ENCODE measurements around the gene POP5.

POP5 gene

DNA sequence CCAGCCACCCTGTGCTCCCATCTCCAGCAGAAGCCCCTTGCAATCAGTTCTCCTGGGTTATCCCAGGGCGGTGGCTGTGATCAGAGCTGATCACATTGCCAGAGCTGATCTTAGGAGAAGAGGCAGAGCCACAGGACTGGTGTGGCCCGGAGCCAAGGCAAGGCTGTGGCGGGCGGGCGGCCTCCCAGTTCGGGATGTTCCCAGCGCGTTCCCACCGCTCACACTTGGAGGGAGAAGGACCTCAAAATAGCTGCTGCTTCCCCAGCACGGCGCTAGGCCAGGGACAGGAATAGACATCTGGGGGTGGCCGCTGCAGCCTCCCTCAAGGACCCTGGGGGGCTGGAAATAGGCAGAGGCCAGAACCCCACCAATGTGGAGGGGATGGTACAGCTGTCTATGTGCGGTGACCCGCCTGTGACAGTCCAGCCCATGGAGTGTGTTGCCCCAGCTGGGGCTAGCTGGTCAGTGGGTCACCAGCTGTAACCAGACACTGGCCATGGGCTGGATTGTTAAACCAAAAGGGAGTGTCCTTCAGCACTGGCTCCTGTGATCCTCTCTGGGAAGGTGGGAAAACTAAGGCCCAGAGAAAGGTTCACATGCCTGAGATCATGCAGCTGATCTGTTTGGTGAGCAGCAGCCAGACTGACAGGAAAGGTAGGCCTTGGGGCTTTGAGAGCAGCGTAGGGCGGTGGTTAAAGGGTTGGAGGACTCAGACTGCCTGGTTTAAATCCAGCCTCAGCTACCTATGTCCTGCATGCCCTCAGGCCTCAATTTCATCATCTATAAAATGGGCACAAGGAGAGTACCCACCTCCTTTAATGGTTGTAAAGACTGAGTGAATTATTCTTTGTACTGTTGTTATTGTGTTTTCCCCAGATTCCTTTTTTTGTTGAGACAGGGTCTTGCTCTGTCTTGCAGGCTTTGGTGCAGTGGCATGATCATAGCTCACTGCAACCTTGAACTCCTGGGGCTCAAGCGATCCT lies 8.0 kb upstream of the POP5 start:
- DNase-seq: no peak

DNA sequence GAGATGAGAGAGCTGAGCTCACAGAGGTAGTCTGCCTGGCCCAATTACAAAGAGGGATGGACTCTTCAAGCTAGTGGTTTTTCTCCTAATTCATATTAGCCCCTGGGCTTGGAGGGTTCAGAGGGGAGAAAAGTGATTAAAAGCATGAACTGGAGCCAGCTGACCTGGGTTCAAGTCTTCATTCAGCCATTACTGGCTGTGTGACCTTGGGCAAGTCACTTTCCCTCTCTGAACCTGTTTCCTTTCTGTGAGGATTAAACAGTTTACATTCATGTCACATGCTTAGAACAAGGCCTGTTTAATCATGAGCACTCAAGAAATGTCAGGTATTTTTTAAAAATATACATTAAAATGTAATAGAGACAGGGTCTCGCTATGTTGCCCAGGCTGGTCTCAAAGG lies 7.2 kb upstream of the POP5 start:
- no peak for DNase-seq

DNA sequence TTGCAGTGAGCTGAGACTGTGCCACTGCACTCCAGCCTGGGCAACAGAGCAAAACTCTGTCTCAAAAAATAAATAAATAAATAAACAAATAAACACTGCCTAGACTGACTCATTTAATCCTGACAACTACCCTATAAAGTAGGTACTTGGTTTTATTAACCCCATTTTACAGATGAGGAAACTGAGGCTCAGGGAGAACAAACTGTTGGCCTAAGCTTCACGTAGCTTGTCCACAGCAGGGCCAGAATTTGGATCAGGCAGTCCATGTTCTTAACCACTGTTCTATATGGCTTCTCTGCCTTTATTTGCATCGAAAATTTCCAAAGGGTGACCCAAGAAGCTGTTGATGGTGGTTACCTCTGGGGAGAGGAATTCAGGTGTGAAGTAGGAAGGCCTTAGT lies 5.7 kb upstream of the POP5 start:
- no peak for DNase-seq

DNA sequence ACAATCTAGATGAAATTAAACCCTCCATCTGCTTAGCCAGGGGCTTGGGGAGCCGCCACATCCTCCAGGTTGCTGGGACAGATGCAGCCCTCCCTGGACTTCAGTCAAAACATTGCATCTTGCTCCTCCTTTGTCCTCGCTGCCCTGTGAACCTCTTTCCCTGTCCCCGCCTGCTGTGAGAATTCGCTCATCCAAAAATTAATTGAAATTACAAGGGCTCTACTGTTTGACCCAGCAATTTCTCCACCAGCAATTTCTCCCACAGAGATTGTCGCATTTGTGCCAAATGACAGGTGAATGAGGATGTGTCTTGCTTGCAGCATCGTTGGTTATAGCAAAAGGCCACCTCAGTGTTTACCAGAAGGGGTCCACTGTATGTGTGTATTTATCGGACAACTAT lies 5.0 kb upstream of the POP5 start:
- DNase-seq: no peak

DNA sequence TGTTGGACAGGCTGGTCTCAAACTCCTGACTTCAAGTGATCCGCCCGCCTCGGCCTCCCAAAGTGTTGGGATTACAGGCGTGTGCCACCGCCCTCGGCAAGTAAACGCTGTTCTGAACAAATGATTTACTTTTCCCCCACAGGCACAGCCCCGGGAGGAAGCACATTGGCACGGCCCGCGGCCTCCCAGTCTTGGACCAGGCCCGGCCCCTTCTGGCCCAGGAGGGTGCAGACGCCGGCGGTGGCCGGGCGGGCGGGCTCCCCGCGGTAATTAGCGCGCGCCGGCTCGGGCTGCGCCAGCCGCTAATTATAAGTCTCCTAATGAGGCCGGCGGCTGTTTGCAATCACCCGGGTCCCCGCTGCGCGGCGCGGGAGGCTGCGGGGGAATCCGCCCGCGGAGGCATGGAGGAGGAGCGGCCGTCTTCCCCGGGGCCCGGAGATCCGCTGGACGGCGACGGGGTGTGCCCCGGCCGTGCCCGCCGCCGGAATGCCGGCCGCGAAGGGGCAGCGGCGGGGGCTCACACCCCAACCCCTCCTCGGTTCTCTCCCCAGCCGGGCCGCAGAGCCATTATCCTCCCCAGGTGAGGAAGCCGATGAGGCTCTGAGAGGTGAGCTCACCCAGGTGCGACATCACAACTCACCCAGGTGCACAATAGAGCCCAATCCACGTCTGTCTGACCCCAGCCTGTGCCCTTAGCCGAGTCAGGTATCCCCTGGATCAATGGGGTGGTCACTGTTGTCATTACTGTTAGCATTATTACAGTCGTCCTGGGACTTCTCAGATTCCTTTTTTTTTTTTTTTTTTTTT lies 3.3 kb upstream of the POP5 start:
- DNase-seq: peak; percentile 36

DNA sequence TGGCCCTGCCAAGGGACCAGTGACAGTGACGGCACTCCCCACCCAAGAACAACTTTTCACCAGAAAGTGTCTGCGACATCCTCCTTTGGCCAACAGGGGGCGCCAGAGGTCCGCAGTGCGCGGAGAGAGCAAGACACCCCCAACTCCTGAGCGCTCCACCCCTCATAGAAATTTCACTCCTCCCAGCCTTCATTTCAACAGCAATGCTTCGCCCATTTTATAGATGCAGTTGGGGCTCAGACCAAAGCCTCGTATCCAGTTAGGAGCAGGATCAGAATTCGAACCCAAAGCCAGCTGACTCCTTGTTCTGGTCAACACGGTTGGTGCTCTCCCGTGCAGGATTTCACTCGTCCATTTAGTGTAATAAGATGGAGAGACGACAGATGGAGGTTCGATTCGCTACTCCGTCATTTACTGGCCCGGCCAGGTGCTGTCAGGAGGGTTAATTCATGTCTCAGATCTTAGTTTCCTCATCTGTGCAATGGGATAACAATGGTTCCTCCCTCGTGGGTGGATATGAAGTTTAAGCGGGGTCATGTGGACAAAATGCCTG lies 2.4 kb upstream of the POP5 start:
- peak; percentile 71 for DNase-seq

DNA sequence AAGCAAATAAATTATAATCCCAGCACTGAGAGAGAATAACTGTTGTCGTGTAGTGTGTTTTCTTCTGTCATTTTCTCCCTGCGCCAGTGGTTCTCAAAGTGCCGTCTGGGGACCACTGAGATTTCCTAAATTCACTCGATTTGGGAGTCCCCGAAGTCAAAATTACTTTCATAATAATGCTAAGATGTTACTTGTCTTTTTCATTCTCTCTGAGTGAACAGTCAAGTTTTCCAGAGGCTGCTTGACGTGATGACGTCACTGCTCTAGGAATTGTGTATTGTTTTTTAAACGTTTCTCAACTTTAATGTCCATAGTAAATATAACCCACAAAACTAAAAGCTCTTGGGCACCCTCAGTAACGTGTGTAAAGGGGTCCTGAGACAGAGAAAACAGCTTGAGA lies 796 bp upstream of the POP5 start:
- no peak for DNase-seq

DNA sequence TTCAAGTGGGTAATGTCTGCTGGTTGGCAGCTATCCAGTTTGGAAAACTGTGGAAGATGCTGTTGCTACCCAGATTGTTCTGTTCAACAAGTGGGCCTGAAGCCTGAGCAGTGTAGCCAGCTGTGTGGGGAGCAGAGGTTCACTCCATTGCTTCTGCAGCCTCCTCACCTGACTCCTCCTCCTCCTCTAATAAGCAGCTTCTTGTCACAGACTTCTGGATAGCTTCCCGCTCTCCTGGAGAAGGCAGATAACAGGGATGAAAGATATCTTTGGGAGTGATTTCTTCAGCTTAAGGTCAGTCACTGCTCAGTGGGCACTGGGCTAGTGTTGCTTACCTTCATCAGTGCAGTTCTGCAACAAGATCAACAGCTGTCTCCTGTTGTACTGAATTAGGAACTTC lies 2.0 kb downstream of the POP5 start:
- no peak for DNase-seq

DNA sequence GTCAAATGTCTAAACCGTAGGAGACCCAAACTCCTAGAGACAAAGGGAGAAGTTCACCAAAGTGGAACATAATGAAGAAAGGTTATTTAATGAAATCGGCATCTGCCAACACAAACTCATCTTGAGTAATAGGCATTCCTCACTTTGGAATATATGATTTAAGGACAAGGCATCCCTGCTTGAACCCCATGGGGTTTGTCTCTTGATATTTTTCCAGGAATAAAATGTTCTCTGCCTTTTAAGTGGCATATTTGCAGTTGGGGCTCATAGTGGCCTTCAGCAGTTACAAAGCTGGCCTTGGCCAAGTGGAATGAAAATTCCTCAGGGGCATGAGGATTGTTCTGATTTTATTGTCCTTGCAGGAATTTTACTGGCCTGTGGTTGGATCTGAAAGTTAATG lies 7.1 kb downstream of the POP5 start:
- DNase-seq: no peak

DNA sequence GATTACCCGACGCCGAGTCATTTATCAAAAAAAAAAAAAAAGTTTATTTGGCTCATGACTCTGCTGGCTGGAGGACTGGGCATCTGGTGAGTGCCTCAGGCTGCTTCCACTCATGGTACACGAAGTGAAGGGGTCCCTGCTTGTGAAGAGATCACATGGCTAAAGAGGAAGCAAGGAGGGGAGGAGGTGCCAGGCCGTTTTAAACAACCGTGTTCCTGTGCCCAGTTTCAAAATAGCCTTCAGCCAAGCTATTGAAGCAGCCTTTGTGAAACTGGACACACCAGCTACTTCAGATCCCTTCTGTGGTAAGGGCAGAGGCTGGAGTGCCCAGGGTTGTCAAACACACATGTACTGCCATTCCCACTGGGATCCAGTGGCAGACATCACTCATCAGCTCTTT lies 7.6 kb downstream of the POP5 start:
- no peak for DNase-seq

DNA sequence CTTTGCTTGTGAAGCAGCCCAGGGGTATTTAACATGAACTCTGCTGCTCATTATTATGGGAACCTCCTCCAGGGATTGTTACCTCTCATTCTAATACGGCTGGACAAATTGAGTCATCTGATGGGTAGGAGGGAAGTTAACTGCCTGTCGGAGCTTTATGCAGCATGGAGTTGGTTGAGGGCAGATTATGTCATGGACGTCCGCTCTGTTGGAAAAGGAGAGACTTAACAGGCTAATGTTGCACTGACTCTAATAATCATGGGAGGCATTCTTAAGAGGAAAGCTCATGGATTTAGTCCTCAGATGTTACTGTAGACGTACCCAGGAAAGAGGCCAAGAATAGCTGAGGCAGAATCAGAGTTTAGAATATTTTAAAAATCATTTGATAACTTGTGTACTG lies 9.9 kb downstream of the POP5 start:
- no peak for DNase-seq

DNA sequence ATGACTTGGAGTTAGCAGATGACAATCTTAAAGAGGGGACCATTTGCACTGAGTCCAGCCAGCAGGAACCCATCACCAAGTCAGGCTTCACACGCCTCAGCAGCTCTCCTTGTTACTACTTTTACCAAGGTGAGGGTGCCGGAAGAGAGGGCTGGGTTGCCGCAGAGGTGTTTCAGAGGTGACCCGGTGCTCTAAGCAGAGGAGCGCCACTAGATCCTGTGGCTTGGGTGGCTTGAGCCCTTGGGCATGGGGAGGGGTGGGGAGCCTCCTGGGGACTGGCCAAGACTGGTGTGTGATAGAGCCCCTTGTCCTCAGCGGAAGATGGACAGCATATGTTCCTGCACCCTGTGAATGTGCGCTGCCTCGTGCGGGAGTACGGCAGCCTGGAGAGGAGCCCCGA lies 17.7 kb downstream of the POP5 start:
- no peak for DNase-seq

DNA sequence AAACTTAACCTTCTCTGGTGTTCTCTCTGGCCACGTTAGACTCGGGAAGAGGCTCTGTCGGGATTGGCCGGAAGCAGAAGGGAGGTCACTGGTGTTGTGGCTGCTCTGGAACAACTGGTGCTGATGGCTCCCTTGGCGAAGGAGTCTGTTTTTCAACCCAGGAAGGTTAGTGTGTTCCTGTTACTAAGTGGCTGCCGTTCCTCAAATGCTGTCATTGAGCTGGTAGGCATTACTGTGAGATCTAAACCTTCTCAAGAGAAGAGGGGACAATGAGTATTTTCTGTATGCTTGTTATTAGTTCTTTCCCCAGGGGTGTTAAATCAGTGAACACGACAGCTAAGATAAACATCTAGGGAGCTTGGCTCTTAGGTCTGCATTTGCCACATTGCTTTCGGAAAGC lies 18.3 kb downstream of the POP5 start:
- no peak for DNase-seq

DNA sequence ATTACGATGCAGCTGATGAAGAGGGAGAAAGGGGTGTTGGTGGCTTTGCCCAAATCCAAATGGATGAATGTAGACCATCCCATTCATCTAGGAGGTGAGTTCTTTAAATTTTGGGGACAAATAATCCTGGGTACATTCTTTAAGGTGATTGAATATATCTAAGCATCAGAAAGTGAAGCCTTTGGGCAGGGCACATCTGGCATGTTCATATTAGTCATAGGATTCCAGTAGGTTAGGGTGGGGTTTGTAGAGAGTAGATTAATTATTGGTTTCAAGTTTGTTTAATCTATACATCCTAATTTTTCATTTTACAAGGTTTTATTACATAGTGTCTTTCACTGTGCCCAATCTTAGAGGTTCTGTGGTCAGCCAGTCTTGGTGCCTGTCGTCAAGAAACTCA lies 23.6 kb downstream of the POP5 start:
- no peak for DNase-seq

DNA sequence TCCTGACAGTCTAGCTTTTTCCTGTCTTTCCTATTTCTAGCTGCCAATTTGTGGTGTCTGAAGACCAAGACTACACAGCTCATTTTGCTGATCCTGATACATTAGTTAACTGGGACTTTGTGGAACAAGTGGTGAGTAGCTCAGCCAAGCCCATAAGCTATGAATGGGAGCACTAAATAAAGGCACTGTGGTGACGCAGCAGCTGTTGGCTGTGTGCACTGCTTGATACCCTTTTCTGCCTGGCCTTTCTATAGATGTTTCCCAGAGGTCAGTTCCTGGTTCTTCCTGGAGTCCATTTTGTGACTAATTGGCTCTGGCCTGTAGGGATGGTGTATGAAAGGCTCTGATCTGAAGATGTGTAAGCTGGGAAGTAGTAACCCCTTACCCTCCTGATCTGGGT lies 26.5 kb downstream of the POP5 start:
- no peak for DNase-seq

DNA sequence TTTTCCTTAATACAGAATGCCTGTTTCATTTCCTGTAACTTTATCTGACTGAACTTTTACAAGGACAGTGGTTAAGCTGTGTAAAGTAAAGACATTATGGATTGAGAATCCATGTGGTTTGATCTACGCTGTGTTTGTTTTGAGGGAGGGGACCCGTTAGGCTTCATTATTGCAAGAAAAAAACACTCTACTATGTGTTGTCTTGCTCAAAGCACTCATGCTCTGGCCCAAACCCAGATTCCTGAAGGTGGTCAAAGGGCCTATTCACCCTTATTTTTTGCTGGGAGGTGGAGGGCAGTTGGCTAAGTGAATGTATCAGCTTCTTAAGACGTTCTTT lies 35.2 kb downstream of the POP5 start:
- DNase-seq: no peak

DNA sequence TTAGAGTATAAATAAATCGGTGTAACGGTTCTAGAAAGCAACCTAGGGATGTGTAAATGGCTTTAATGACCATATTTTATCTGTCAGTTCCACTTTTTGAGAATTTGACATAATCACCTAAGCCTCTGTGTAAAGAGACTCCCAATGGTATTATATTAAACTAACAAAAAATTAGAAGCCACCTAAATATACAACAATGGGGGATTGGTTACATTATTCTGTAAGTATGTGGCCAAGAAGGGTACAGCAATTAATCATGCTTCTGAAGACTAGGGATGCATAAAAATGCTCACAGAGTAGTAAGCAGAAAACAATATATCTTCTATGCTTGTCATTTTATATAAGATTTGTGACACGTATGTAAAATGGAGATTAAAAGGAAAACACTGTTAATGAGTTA lies 36.5 kb downstream of the POP5 start:
- no peak for DNase-seq

DNA sequence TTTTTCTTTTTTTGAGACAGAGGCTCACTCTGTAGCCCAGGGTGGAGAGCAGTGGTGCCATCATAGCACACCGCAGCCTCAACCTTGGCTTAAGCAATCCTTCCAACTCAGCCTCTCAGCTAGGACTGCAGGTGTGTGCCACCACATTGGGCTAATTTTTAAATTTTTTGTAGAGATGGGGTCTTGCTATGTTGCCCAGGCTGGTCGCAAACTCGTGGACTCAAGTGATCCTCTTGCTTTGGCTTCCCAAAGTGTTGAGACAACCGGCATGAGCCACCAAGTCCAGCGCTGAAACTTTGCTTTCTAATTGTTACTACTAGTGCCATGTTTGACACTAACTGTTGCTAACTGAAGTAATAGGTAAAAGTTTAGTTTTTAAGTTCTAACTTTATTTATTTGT lies 39.0 kb downstream of the POP5 start:
- no peak for DNase-seq

DNA sequence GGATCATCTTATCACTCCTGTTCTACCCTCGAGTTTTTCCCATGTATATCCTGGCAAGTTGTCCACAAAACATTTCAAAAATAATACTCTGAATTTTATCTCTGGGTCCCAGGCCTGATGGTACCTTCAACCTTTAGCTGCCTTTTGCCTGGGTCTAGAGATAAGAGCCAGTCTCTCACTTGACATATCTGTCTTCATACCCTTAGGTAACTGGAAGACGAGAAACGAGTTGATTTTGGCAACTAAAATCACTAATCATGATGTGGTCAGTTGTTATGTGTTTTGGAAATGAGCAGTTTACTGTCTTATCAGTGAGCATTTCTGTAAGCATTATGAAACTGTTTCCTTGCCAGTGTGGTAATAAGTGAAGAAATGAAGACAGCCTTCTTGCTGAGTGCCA lies 40.8 kb downstream of the POP5 start:
- DNase-seq: no peak

DNA sequence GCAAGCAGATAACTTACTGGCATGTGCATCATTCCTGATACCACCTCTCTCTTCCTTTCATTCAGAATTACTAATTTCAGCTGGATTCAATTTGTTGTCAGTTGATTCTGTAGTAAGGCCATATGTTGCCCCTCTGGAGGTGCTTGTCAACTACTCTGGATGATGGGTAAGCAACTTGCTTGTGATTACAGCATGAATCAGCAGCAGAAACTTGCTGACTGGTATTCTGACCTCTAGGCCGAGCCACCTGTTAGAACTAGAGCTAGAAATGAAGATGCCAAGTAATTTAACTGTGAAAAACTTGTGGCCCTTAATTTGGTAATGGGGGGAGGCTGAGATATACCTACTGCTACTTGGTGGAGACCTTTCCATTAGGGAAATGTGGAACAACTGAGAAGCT lies 41.9 kb downstream of the POP5 start:
- DNase-seq: no peak

DNA sequence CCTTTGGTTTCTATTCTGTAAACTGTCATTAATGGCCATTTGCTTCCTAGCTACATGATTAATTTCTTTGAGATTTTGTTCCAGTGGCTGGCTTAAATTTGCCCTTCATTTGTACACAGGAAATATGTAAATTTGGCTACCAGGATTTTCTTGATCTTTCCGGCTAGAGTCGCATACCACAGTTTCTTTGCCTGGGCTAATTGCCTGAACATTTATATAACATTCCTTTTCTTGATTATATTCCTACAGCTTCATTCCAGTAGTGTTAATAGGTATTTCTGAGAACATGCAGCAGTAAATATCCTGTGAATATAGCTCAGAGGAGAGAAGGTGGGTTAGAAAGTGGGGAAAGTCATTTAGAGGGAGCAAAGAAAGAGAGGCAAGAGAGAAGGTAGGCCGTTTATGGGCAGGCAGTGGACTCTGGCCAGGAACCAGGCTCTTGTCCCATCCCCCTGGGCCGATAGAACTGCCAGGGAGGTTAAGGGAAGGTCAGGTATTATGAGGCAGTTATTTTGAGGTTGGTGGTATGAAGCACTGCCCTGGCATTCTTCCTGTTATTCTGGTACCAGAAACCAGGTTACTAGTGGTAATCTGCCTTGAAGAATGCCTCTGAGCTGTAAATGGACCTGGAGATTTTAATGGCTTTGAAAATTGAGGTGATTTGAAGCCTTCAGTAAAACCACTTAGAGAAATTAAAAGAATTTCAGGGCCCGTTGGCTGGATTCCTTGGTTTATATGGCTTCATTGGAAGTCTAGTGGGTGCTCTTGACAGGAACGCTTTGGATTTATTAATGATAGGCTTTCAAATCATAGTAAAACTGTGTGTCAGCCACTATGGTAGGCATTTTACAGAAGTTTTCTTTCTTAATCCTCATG lies 42.7 kb downstream of the POP5 start:
- no peak for DNase-seq

DNA sequence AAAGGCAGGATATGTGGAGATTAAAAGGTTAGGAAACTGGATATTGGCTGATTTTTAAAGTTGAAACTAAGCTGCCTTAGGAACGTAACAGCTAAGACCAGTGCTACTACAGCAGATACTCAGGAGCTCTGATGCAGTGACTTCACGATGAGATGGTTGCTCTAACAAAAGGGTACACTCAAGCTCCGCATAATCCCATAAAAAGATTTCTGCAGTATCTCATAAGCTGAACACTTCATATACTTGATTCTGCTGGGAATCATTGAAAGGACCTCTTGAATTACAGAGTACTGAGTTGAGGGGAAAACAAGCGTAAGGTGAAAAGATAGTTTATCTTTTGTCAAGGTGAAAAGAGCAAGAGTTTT lies 43.4 kb downstream of the POP5 start:
- no peak for DNase-seq

Measured in CD4-positive, alpha-beta T cell treated with Interferon gamma for 1 hour (primary cell).